H4 (cell line): ENCODE measurements around the gene SRPK2. TPM values are rescaled to one million over a fixed set of nuclear protein-coding genes. Genes with fewer than 3 reads are reported as not detected.
"Not testable (repeated sequence)": the region's sequence is repeated elsewhere in the genome, so short reads cannot be mapped to it uniquely, and the experiment has no call there.

ENCODE experiments used
- DNase-seq: peaks from one replicate; pipeline ENCODE4 v3.0.0-alpha.2; 2015; ENCODE audit warnings: low spot score
- total RNA-seq: library from RNA; depleted of rRNA; stranded (reverse); fragments of >200 nt; shearing (Covaris generic); gene quantifications from 2 replicates; pipeline ENCODE4 v1.2.3, GENCODE V29; 2014

SRPK2 gene
- total RNA-seq, 1 experiment from 2014 or later = 44.0 TPM

DNA sequence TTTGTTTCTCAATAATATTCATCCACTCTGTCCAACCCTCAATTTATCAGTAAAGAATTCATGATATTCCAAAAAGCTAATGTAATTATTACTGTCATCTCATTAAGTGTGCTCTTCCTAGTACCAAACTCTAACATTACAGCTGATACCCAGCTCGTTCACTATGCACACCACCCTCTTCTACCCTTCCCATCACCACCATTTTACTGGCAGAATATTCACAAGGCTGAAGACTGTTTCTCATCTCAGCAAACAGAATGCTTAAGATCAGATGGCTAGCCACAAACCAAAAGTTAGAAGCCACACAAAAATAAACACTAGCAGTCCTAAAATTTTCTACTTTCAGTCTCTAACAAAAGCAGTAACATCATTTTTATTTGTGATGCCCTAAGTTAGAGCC lies 121.5 kb downstream of the SRPK2 start:
- peak; percentile 37 for DNase-seq

DNA sequence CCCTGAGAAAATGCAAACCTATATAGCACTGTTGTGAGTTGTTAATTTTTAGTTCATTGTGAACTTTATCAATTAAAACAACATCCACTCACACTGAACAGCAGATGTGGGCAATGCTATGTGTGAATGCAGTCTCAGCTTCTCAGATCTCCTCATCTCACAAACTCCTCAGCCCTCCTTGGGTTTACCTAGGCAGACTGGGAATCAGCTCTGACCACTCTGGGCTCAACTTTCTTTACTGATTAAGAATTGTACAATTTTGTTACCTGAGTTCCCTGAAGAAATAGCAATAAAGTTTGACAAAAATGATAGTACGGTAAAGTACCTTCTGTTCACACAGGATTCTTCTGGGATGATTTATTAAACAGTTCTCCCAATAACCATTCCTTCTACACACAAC lies 124.0 kb downstream of the SRPK2 start:
- no peak for DNase-seq

DNA sequence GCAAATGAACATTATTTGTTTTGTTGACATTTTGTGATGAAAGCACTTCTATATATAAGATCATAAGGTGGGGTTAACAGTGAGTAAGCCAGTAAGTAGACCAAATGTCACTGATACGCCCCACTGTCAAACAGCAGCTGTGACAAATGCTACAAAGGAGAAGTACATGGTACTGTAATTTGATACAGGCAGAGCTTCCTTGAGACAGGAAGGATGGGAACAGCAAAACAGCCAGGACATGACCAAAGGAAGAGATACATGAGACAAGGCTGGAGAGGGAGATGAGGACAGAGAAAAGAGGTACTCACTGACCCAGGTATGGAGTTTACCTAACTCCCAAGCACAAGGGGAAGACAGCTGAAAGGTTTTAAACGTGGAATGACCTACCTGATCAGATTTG lies 127.0 kb downstream of the SRPK2 start:
- no peak for DNase-seq

DNA sequence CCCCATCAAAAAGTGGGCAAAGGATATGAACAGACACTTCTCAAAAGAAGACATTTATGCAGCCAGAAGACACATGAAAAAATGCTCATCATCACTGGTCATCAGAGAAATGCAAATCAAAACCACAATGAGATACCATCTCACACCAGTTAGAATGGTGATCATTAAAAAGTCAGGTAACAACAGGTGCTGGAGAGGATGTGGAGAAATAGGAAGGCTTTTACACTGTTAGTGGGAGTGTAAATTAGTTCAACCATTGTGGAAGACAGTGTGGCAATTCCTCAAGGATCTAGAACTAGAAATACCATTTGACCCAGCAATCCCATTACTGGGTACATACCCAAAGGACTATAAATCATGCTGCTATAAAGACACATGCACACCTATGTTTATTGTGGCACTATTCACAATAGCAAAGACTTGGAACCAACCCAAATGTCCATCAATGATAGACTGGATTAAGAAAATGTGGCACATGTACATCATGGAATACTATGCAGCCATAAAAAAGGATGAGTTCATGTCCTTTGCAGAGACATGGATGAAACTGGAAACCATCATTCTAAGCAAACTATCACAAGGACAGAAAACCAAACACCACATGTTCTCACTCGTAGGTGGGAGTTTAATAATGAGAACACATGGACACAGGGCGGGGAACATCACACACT lies 128.4 kb downstream of the SRPK2 start:
- not testable (repeated sequence) for DNase-seq

DNA sequence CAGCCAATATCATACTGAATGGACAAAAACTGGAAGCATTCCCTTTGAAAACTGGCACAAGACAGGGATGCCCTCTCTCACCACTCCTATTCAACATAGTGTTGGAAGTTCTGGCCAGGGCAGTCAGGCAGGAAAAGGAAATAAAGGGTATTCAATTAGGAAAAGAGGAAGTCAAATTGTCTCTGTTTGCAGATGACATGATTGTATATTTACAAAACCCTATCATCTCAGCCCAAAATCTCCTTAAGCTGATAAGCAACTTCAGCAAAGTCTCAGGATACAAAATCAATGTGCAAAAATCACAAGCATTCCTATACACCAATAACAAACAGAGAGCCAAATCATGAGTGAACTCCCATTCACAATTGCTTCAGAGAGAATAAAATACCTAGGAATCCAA lies 129.8 kb downstream of the SRPK2 start:
- not testable (repeated sequence) for DNase-seq

DNA sequence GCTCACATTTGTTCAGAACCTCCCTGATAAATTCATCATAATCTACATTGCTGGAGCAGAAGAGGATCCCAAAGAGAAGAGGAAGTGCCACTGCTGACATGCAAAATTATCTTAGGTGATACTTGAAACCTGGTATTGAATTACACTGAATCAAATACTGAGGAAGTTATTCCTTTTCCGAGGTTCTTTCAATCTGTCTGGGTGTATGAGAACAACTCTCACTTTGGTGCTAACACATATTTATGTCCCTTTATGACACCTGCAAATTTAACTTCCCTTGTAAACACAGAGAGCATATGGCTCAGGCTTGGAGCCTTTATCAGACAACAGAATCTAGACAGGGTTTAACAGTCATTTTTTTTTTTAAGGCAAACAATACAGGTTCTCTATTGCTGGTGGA lies 131.4 kb downstream of the SRPK2 start:
- no peak for DNase-seq

DNA sequence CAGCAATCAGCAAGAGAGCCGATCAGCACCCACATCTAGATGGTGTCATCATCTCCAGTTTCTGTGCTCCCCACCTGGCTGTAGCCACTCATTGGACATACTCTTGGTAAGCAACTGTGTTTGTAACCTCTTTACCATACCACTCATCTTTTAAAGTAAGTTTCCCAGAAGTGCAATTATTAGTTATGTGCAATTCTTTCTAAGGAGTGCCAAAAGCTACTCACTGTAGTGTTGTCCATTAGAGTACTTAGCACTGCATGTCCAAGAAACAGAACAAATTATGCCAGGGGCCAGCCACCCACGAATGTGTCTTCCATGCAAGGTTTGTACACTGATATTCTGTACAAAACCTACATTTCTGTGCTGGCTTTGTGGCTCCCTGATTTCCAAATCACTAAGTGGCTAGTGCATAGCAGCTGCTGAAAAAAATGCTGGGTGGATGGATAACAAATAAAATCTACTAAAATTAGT lies 131.9 kb downstream of the SRPK2 start:
- no peak for DNase-seq

DNA sequence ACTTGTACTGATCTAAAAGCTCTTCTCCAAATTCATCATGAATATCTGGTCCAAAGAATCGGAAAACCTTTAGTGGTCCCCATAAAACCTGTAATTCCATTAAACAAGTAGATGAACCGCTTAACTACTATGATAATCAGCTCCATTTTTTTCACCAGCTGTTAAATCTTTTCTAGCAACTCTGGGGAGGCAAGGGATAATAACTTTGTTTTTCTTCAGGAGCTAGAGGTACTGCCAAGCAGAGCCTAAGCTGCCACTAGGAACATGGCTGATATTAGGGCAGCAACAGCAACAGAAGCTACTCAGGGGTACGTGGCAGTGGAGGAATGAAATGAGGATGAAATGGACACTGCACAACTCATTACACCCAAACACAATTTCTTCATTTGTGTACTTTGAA lies 138.0 kb downstream of the SRPK2 start:
- no peak for DNase-seq

DNA sequence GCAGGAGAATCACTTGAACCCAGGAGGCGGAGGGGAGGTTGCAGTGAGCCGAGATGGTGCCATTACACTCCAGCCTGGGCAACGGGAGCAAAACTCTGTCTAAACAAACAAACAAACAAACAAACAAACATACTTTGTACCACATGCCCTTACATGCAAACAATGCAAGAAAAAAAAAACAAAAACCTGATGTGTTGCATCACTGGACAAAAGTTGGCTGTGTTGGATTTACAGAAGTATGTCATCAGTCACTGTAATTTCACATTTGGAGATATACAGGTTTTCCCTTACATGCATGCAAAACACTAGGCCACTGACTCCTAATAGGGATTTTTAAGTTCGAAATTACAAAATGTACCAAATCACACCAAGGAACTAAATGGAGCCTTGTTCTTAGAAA lies 138.5 kb downstream of the SRPK2 start:
- DNase-seq = no peak

DNA sequence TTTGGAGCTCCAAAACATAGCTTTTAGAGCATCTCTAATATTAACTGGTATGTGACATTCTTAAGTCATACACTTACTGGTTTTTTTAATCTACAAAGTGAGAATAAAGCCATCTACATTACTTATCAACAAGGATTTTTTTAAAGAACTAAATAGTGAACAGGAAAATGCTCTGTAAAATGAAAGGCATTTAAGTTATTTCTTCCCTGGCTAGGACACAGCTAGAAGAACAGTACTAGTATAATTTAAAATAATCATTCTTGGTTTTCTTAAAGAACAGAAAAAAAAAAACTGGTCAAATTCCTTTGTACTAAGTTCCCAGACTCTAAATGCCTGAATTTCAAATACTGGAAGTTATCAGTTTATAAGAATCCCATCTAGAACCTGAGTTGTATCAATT lies 139.5 kb downstream of the SRPK2 start:
- no peak for DNase-seq

DNA sequence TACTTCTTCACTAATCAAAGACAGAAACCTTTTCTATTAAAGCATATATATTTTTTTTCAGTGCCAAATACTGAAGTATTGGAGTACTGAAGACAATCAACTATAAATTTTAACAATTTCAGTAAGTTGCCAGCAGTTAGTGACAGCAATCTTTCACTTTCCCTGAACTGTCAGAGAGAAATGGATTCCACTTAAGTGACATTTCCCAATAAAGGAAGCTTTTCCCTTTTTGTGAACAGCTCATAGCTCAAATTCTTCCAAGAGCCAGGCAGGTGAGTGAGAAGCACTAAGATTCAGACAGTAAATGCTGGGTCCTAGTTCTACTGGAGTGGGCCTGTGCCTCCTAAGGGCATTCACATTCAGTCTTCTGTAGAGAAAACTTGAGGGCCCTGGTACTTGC lies 142.0 kb downstream of the SRPK2 start:
- no peak for DNase-seq

DNA sequence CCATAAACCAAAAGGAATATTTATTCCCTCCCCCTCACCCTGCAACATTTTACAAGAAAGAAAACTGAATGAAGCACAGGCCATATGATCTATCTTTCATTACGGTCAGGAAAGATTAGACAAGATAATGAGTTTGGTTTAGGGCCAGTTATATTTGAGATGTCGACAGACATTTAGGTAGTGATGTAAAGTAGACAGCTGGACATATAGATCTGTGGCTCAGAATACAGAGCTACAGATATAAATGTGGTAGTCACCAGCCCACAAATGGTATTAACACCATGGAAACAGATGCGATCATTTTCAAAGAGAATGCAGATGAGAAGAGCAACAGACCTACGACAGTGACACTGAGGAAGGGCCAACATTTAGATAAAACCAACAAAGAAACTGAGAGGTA lies 142.5 kb downstream of the SRPK2 start:
- DNase-seq = no peak

DNA sequence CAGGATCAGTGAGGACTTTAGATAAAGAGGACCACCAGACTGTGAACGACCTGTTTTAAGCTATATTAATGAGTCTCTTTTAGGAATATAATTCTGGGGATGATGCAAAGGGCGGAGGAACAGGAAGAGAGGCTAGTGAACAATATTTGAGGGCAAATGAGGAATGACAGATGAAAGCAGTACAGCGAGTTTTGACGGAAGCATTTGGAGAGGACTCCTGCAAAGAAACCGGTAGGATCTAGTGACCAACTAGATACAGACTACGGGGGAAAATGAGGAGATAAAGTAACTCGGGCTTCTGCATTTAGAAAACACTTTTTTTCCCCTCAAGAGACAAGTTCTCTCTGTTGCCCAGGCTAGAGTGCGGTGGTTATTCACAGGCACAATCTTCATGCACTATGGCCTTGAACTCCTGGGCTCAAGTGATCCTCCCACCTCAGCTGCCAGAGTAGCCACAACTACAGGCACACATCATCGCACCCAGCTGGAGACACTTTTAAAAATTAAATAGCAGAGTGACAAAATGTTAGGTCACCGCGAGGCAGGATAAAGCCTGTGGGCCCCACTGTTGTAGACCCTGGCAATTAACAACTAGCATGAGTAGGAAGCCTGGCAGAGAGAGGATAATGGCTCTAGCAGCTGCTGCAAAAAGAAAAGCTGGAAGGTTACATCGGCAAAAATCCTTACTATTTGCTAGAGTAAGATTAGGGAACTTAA lies 143.2 kb downstream of the SRPK2 start:
- DNase-seq = no peak

DNA sequence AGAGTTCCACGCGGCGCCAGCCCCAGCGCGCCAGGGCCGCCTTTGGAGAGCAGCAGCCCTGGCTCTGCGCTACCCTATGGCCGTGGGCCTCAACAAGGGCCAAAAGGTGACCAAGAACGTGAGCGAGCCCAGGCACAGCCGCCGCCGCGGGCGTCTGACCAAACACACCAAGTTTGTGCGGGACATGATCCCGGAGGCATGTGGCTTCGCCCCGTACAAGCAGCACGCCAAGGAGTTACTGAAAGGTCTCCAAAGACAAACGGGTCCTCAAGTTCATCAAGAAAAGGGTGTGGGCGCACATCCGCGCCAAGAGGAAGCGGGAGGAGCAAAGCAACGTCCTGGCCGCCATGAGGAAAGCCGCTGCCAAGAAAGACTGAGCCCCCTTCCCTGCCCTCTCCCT lies 144.1 kb downstream of the SRPK2 start:
- no peak for DNase-seq

DNA sequence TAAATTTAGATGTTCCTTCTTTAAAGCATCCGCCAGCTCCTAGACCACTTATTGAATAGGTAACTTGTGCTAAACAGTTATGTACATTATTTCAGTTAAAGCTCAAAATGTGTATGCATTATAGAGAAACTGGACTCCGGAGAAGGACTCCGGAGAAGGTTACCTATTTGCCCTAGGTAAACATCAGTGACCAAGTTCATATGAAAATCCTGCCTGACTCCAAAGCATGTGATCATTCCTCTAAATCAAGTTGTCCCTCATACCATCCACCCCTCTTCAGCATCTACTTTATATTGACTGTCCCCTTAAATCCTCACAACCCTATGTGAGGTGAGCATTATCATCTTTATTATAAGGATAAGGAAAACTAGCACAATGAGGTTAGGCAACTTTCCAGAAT lies 147.5 kb downstream of the SRPK2 start:
- no peak for DNase-seq

DNA sequence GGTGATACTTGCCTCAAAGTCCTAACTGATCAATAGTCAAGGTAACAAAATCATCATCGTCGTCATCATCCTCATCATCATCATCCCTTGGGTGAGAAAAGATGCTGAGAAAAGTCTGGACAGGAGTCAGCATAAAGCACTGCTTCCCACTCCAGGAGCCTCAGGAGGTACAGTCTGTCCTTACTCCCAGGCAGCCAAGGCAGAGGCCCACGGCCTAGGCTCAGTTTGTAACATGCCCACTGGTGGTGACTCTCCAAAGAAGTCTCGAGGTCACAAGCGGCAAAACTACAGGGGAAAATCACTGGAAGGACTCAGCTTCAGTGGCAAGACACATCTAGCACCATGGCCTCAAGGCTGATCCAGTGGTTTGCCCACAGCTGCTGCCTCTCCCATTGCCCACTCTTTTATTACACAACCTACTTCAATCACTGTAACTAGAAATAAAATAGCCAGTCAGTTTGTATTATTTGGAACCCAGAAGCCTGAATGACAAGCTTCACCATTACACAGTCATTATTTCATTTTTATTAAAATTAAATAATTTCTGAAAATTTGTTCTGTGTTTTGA lies 150.4 kb downstream of the SRPK2 start:
- no peak for DNase-seq

DNA sequence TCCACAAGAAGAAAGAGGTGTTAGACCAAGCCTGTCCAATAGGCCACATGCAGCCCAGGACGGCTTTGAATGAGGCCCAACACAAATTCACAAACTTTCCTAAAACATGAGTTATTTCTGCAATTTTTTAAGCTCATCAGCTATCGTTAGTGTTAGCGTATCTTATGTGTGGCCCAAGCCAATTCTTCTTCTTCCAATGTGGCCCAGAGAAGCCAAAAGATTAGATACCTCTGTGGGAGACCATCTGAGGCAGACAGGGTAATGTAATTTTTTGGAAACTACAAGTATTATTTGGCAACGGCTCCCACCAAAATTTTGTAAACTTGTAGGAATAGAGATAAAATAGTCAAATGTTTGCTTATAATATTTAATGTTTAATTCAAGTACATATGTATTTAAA lies 153.8 kb downstream of the SRPK2 start:
- DNase-seq = no peak

DNA sequence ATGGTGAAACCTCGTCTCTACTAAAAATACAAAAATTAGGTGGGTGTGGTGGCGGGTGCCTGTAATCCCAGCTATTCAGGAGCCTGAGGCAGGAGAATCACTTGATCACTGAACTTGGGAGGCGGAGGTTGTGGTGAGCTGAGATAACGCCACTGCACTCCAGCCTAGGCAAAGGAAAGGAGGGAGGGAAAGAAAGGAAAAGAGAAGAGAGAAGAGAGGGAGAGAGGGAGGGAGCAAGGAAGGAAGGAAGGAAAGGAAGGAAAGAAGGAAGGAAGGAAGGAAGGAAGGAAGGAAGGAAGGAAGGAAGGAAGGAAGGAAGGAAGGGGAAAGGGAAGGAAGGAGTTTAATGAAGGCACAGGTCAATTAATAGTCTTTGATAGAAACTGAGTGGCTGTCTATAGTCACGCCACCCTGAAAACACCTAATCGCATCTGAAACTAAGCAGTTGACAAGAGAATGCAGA lies 155.9 kb downstream of the SRPK2 start:
- not testable (repeated sequence) for DNase-seq

DNA sequence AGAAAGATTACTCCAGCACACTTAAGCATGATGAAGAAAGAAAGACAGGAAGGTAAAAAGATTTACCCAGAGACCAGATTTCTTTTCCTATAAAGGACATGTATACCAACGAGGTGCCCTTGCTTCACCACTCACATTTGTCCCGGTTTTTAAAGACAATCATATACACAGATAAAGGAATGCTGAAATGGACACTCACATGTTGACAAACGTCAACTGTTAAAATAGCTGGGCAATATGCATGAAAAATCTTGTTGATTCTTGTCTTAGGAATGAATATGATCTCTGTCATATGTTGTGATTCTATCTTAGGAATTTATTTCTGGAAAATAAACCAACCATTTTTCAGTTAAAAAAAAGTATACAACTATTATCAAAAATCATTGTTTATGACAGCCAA lies 158.2 kb downstream of the SRPK2 start:
- DNase-seq = no peak

DNA sequence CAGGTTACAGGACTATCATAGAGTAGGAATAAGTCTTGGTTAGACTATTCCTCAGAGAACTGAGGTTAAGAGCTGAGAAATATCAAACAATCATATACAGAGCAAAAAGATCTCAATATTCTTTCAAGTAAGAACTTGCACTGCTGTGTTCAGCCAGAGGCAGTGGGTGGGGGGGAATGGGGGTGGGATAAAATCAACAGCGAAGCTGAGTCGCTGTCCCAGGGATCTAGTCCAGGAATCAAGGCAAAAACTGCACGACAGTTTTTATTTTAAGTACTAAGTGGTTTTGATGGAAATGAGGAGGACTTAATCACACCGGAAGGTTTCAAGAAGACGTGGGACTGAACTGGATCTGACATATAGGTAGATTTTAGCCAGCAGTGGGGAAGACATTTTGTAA lies 159.1 kb downstream of the SRPK2 start:
- DNase-seq = no peak

DNA sequence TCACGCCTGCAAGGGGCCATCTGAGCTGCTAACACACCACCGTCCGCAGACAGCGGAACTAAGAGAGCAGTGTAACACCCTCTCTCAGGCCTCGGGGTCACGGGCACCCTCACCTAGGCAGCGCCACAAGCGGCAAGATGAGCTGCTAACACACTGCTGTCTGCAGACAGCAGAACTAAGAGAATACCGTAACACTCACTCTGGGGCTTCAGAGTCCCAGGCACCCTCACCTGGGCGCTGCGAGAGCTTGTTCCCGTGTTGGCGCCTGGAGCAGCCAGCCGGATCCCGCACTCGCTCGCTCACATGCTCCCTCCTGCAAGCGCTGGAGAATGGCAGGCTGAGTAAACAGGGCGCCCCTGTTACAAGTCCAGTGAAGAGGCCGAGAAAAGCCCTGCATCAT lies 160.2 kb downstream of the SRPK2 start:
- DNase-seq = no peak

DNA sequence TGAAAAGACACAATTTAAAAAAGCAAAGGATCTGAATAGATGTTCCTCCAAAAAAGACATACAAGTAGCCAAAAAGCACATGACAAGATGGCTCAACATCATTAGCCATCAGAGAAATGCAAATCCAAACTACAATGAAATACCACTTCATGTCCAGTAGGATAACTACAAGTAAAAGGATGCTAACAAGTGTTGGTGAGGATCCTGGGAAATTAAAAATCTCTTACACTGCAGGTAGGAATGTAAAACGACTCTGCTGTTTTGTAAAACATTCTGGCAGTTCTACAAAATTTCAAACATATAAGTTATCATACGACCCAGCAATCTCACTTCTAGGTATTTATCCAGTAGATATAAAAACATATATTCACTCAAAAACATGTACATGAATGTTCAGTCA lies 161.3 kb downstream of the SRPK2 start:
- DNase-seq = no peak
